GM18526 (cell line): Measurements from ENCODE around the gene TRIM6.

Experiments used
- POLR2A ChIP-seq: IDR thresholded peaks from 3 replicates; pipeline ENCODE4 v1.6.1; 2011; ENCODE audit not compliant: insufficient read length; ENCODE audit errors: extremely low read depth

The TRIM6 gene

GRCh38 chr11:5596607-5597201, at the start of gene TRIM6:
TRIM6 (plus strand) TSS chr11:5596637; CDS start chr11:5596898, 261 bp downstream.
- no peak for TF ChIP-seq POLR2A

GRCh38 chr11:5547982-5548381, 48.5 kb upstream of the TRIM6 start:
- no peak for TF ChIP-seq POLR2A

GRCh38 chr11:5548440-5548839, 48.0 kb upstream of the TRIM6 start, which contains the start of gene OR52H1:
OR52H1 (minus strand) TSS chr11:5548540; CDS start chr11:5545505, 3,035 bp downstream.
- TF ChIP-seq POLR2A, result no peak

- no peak for TF ChIP-seq POLR2A
Measured at GRCh38 chr11:5550440-5551095, 45.9 kb upstream of the TRIM6 start.

GRCh38 chr11:5553343-5553742, 43.1 kb upstream of the TRIM6 start:
- TF ChIP-seq POLR2A, result no peak

- TF ChIP-seq POLR2A, result no peak
Measured at GRCh38 chr11:5556596-5557188, 39.7 kb upstream of the TRIM6 start.

GRCh38 chr11:5557751-5558150, 38.7 kb upstream of the TRIM6 start:
- TF ChIP-seq POLR2A, result no peak

GRCh38 chr11:5564259-5565019, 32.0 kb upstream of the TRIM6 start:
- TF ChIP-seq POLR2A, result no peak

GRCh38 chr11:5574654-5575053, 21.8 kb upstream of the TRIM6 start:
- TF ChIP-seq POLR2A, result no peak

- TF ChIP-seq POLR2A, result no peak
Measured at GRCh38 chr11:5575152-5575551, 21.3 kb upstream of the TRIM6 start.

- TF ChIP-seq POLR2A, result no peak
Measured at GRCh38 chr11:5577101-5577500, 19.3 kb upstream of the TRIM6 start.

- no peak for TF ChIP-seq POLR2A
Measured at GRCh38 chr11:5580577-5580976, 15.9 kb upstream of the TRIM6 start, which contains the start of gene OR52B6. OR52B6 (plus strand) TSS chr11:5580877; CDS start chr11:5580877, 0 bp downstream.

- no peak for TF ChIP-seq POLR2A
Measured at GRCh38 chr11:5581014-5581413, 15.4 kb upstream of the TRIM6 start.

GRCh38 chr11:5591613-5592012, 4.8 kb upstream of the TRIM6 start:
- no peak for TF ChIP-seq POLR2A

GRCh38 chr11:5592615-5593014, 3.8 kb upstream of the TRIM6 start:
- TF ChIP-seq POLR2A, result no peak

GRCh38 chr11:5593146-5593545, 3.3 kb upstream of the TRIM6 start:
- no peak for TF ChIP-seq POLR2A
